Ectodermal cell (in vitro differentiated cells): ENCODE data around the gene CCDC18.

Experiments
- H3K27ac ChIP-seq: 2 replicates; pipeline ENCODE4 v1.7.0; 2013; ENCODE audit warnings: mild to moderate bottlenecking, low read depth, low read length; ENCODE audit not compliant: insufficient read depth, poor library complexity, severe bottlenecking
- H3K27me3 ChIP-seq: 2 replicates; pipeline ENCODE4 v1.7.0; 2013; ENCODE audit warnings: mild to moderate bottlenecking, low read length; ENCODE audit not compliant: insufficient read depth, control insufficient read depth, poor library complexity, severe bottlenecking
- H3K36me3 ChIP-seq: one replicate; pipeline ENCODE4 v1.7.0; 2013; ENCODE audit warnings: low read length; ENCODE audit not compliant: control insufficient read depth, insufficient read depth
- H3K4me1 ChIP-seq: one replicate; pipeline ENCODE4 v1.7.0; 2013; ENCODE audit warnings: low read length; ENCODE audit not compliant: control insufficient read depth, insufficient read depth
- H3K4me3 ChIP-seq: 2 replicates; pipeline ENCODE4 v1.7.0; 2013; ENCODE audit warnings: low read depth, low read length, control low read depth; ENCODE audit not compliant: insufficient read depth
- H3K9me3 ChIP-seq: 2 replicates; pipeline ENCODE4 v1.7.0; 2013; ENCODE audit warnings: mild to moderate bottlenecking, low read length, moderate library complexity; ENCODE audit not compliant: control insufficient read depth
- WGBS, 2 experiments: methylation state at CpG; one replicate each; pipeline ENCODE4 v1.1.7; 2013; ENCODE audit warnings: missing lambda C conversion rate in 2 of 2; 5-methylcytosine and 5-hydroxymethylcytosine counted together

Gene CCDC18

GRCh38 chr1:93323185-93323820 is 142.8 kb downstream of the CCDC18 start:
- 77 to 84% methylated on average over 3 of the region's 3 CpGs for WGBS, 2 experiments
- H3K4me3 ChIP-seq: no peak overlapping the region
- H3K27ac ChIP-seq: no peak overlapping the region
- H3K9me3 ChIP-seq: peaks cover 3% of the 10 kb centered on the region
- H3K36me3 ChIP-seq: no peaks in the 10 kb centered on the region
- no peaks in the 10 kb centered on the region for H3K27me3 ChIP-seq
- H3K4me1 ChIP-seq: no peaks in the 10 kb centered on the region

- Histone ChIP-seq H3K27ac (no peak overlapping the region), H3K4me3 (no peak overlapping the region)
- 93 to 95% methylated on average over 5 to 7 of the region's 8 CpGs for WGBS, 2 experiments
Observed at GRCh38 chr1:93324486-93325464, 144.3 kb downstream of the CCDC18 start.

More at GRCh38 chr1:93324486-93325464, 144.3 kb downstream of the CCDC18 start:
- Histone ChIP-seq H3K4me1 (no peaks in the 10 kb centered on the region), H3K36me3 (no peaks in the 10 kb centered on the region), H3K27me3 (no peaks in the 10 kb centered on the region), H3K9me3 (peaks cover 3% of the 10 kb centered on the region)
